Glomerular endothelial cell (primary cell): ENCODE results near the gene ARID2. TPM values are rescaled to one million over a fixed set of nuclear protein-coding genes. Genes with fewer than 3 reads are reported as not detected.

Experiments
- DNase-seq: peaks from one replicate; pipeline ENCODE4 v3.0.0-alpha.2; 2011; ENCODE audit warnings: low read depth, low spot score; ENCODE audit errors: extremely low read depth
- total RNA-seq: library from RNA; depleted of rRNA; stranded (reverse); fragments of >200 nt; gene quantifications from 2 replicates; pipeline ENCODE4 v1.2.3, GENCODE V29; 2015

The ARID2 gene
- total RNA-seq, 1 donor from 2014 or later, result 19.5 TPM

DNA sequence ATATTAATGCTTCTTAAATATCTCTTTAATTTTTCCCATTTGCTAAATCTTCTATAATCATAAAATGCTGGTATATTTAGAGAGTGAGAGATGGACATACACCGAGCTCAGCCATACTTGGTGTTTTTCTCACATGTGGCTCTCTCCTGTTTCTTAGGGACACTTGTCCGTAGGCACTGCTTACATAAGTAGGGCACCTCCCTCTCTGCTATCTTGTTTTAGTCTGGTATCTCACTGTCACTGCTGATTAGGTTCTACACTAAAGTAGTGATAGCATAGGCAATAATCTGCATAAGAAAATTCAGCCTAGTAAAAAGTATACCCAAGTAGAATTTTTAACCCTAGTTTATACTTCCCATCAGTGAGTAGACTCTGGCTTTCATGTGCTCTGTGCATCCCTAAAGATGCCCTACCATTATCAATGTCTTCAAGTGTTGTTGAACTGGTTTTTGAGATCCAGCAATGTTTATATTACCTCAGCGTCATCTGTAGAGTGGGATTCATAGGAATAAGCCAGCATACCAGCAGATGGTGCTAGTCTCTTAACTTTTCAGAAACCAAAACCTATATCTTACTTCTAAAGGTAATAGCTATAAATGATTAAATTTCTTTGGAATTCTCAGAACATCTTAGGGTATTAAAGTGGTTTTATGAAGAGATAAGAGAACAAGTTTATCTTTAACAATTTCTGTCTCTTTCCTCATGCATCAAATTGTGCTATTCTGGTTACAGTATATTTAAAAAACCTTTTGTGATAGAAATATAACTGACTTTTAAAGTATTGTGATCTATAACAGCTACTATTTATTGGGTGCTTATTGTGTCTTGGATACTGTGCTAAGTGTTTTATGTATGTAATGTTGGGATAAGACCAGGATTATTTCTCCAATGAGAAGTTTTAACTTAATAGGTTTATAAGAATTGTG is 32.9 kb downstream of the ARID2 start:
- DNase-seq, result peak; percentile 45

DNA sequence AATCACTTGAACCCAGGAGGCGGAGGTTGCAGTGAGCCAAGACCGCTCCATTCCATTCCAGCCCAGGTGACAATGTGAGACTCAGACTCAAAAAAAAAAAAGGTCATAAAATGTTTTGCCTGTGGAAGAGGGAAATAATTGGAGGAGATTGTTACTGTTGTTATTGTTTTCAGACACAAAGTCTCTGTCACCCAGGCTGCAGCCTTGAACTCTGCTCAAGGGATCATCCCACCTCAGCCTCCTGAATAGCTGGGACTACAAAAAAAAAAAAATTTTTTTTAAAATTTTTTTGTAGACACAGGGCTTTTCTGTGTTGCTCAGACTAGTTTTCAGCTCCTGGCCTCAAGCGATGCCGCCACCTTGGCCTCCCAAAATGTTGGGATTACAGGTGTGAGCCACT is 33.9 kb downstream of the ARID2 start:
- DNase-seq, result no peak

DNA sequence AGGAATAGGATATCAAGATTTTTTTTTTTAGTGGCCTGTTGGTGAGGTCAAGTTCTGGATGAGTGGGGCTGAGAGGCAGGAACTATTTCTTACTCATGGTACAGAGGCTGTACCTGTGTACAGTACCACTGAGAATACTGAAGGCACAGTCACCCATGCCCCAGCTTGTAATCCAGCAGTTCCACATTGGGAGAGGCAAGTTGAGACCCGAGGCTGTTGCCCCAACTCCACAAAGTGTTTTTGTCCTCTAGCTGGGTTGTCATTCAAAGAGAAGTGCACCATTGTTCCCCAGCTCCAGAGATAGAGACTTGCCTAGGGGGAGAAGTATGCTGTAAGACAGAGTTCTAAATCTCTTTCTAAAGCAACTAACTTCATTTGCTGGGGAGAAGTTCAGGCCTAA is 38.7 kb downstream of the ARID2 start:
- no peak for DNase-seq

DNA sequence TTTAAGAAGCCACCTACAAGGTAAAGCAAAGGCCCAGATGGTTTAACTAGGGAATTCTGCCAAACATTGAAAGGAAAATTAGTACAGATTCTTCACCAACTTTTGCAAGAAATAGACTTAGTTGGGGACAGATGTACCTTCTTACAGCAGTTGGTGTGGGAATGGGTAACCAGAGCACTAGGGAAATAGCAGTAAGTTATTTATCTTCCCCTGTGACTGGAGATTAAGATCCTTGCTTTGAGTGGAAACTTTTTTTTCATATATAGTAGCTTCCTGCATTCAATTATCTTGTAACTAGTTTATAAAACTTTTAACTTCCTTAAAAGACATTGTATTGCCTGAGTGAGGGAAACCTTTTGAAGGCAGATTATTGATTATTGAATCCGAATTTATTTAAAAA is 44.2 kb downstream of the ARID2 start:
- DNase-seq, result no peak

DNA sequence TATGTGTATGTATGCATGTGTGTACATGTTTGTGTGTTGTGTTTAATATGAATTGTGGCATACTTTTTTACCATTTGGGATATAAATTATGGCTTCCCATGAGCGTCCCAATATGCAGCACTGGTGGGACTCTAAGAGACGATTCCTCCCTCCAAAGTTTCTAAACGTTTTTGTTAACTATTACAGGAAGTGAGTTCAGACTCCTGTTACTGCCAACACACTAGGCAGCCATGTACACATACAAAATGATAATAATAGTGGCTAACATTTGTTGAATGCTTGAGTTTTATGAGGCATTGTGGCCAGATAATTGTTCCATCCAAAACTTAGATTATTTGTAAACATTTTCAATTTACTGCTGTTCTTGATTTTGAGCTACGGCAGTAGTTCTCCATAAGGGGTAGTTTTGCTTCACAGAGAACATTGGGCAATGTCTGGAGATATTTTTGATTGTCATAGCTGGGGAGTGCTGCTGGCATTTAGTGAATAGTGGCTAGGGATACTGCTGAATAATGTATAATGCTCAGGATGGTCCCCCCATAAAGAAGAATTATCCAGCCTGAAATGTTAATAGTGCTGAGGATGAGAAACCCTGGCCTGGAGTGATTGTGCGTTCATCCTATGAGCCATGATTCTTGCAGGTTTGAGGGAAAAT is 45.1 kb downstream of the ARID2 start:
- no peak for DNase-seq

DNA sequence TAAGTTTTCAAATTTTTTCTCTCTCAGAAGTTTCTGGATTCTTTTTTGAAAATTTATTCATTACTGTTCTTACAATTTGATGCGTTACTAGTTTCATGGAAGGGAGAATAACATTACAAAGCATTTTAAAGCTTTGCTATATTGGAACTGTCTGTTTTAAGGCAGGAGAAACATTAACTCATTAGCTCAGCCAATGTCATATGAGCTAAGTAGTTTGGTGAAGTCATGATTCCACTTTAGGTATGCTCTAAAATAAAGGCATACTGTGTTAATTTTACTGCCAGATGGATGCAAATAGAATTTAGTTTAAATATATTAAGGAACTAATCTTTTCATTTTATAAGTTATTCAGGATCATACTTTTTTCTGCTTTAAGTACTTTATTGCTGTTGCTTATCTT is 46.0 kb downstream of the ARID2 start:
- no peak for DNase-seq

DNA sequence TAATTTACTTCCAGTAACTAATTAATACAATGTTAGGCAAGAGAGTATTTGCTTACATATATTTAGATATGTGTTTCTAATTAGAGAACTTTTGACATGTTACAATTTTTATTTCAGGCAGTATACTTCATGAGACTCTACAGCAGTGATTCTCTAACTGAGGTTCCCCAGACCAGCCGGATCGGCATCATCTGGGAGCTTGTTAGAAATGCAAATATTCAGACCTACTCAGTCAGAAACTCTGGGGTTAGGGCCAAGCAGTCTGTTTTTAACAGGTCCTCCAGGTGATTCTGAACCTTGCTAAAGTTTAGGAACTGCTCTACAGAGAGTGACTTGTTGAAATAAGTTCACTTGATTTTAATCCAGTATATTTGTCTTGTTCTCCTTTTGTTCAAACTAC is 46.5 kb downstream of the ARID2 start:
- DNase-seq, result no peak

DNA sequence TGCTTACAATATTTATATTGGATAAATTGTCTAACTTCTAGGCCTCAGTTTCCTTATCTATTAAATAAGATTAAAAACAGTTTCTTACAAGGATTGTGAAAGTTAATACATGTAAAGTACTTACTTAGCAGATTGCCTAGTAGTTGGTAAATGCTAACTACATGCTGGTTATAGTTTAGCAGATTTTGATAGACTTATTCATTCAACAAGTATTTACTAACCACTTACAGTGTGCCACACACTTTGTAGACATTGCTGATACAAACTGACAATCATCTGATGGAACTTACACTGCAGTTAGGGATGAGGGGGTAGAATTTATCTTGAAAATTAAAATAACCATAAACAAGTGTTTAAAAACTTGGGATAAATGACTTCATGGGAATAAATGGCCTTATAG is 50.4 kb downstream of the ARID2 start:
- no peak for DNase-seq

DNA sequence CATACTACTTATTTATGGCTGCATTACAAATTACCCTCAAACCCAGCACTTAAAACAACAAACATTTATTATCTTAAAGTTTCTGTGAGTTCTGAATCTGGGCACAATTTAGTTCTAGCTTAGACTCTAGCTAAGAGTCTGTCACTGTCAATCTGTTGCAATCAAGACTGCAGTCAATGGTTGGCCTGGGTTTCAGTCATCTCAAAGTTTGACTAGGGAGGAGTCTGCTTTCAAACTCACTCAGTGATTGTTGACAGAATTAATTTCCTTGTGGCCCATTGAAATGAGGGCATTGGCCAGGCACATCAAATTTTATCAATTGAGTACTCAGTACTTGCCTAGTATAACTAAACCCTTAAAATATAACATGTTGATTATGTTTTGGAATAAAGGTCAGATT is 51.6 kb downstream of the ARID2 start:
- no peak for DNase-seq

DNA sequence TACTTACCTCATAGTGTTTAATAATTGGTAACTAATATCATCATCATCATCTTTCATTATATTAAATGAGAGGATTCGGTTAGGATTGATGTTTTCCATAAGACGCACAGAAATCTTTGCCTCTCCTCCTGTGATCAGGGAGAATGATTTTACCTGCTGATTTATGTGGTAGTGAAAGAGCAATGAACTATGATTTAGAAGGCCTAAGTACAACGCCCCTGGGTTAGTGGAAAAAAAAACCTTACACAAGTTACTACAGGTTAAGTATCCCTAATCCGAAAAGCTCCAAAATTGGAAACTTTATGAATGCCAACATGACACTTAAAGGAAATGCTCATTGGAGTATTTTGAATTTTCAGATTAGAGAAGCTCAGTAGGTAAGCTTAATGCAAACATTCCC is 55.8 kb downstream of the ARID2 start:
- DNase-seq, result no peak

DNA sequence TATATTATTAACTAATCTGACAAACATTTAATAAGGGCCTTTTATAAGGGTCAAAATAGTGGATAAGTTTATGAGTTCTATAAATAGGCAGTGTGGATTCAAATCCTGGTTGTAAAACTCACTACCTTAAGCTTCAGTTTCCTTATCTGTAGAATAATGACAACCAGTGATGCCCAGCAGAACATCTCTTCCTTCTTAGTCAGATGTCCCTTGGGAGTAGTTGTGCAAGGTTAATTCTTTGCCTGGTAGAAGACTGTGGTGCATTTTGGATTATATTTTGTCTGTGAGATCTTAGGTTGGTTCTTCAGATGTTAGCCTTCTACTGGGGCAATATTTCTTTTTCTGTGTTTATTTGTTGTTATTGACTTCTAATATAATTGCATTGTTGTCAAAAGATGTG is 59.5 kb downstream of the ARID2 start:
- no peak for DNase-seq

DNA sequence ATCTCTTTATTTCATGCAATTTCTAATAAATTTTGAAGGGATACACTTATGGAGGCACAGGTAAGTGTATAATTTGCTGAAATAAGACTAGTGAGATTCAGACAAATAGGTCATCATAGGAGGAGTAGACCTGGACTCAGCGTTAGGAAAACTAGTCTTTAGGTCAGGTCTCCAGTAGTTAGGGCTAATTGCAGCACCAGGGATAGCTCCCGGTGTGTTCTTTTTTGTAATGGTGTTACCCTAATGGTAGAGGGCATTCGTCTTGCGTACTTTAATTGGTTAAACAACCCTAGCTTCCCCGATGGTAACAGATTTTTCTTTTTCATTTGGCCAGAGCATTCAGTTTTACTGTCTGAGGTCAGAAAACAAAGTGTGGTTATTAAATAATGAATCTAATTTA is 64.9 kb downstream of the ARID2 start:
- no peak for DNase-seq

DNA sequence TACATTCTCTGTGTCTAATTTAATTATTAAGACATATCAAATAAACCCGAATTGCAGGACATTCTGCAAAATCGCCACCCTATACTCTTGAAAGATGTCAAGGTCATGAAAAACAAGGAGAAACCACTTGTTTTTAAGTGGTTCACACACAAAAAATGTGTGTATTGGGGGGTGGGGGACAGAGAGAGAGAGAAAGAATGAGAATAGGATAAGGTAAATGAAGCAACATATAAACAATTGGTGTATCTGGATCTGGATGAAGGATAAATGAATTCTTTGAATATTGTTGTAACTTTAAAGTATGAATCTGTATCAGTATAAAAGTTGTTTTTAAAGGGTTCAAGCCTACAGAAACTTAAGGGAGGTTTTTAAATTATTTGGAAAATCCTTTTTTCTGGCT is 72.1 kb downstream of the ARID2 start:
- DNase-seq, result no peak

DNA sequence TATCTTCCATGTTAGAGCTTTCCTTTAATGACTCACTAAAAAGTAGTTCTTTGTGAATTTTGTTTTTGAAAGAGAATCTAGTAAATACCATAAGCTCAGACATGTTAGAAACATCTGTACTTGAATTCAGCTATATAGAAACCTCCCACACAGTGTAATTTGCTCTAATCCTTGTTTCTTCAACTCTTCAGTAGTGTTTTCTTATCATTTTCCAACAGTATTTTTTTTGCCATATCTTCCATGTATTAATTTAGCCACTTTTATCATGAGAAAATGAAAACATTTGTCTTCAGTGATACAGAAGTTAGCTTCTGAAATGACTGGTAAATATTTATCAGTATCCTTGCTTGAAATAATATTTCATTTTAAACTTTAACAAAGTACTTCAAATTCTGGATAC is 73.6 kb downstream of the ARID2 start:
- no peak for DNase-seq

DNA sequence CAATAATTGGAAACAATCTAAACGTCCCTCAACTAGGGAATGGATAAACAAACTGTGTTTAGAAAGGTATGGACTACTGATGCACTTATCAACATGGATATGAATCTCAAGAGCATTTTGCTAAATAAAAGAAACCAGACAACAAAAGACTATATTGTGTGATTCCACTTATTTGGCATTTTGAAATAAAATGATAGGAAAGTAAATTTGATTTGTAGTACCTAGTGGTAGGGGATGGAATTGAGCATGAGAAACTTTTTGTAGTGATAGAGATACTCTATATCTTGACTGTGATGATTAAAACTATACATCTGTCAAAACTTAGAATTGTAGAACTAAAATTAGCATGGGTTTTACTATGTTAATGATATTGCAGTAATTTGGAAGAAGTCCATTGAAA is 87.1 kb downstream of the ARID2 start:
- DNase-seq, result no peak

DNA sequence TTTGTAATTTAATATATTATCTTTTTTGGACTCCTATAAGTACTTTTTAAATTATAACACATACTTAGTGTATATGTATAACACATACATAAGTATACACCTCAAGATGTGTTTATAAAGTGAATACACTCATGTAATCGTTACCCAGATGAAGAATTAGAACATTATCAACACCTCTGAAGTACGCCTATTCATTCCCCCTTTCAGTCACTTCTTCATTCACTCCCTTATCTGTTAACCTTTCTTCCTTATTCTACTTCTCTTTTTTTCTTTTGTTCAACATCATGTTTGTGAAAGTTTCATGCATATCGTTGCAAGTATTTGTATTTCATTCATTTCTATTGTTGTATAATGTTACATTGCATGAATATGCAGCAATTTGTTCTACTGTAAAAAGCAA is 98.5 kb downstream of the ARID2 start:
- DNase-seq, result no peak

DNA sequence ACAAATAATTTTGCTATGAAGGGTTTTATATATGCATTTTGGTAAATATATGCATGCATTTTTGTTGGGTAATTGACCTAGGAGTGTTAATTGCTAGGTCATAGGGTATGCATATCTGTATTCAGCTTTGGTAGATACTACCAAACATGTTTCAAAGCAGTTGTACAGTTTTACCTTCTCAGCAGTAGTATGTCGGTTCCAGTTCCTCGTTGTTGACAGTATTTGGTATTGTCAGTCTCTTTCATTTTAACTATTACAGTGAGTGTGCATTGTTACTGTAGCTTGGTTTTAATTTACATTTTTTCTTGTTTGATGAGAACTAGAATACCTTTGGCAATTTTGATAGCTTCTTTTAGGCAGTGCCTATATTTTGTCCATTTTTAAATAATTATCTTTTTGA is 98.9 kb downstream of the ARID2 start:
- no peak for DNase-seq

DNA sequence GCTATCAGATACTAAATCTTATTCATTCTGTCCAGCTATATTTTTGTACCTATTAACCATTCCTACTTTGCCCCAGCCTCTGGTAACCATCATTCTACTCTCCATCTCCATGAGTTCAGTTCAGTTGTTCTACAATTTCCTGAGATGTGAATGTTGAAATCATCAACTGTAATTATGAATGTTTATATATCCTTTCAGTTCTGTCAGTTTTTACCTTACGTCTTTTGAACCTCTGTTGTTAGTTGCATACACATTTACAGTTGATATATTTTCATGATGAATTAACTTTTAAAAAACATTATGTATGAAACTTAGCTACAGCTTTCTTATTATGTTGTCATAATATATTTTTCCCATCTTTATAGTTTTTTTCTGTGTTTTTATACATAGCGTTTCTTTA is 102.1 kb downstream of the ARID2 start:
- no peak for DNase-seq

DNA sequence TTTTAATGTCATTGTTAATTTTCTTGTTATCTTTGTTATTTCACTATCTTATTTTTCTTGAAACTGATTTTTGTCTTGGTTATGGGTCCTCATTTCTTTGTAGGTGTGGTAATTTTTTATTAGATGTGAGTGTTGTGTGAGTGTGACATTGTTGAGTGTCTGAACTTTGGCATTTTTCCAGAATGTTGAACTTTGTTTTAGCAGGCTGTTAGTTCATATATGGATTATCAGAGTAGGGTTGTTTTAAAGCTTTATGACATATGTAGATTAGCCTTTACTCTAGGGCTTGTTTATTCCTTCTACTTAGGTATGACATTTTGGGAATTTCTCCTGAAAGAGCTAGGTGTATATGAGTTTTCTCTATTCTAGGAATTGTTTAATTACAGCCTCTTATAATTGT is 103.9 kb downstream of the ARID2 start:
- no peak for DNase-seq

DNA sequence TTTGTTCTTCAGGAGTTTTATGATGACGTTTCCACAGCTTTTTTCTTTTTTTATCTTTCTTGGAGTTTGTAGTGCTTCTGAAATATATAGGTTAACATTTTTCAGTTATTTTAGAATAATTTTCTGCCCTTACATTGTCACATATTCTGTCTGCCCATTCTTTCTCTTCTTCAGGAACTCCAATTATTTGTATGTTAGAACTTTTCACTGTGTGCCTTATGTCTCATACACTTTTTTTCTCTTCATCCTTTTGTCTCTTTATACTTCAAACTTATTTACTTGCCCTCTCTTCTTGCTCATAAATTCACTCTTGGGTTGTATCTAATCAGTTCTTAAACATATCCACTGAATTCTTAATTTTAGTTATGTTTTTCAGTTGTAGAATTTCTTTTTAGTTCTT is 105.3 kb downstream of the ARID2 start:
- DNase-seq, result no peak

DNA sequence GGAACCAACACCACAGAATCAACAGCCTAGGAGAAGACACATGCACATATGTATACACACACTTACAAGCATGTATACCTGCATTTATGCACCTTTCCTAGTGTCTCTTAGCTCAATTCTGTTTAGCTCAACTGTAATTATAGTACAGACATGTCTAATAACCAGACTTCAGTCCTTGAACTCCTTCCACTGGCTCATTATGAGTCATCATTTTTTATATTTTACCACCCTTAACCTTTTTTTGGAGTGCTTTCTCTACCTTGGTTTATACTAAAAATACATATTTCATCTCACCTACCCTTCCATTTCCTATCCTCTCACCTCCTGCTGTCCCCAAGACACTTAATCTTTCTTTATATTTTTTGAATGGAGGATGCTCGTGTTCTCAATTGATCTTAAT is 110.4 kb downstream of the ARID2 start:
- DNase-seq, result no peak

DNA sequence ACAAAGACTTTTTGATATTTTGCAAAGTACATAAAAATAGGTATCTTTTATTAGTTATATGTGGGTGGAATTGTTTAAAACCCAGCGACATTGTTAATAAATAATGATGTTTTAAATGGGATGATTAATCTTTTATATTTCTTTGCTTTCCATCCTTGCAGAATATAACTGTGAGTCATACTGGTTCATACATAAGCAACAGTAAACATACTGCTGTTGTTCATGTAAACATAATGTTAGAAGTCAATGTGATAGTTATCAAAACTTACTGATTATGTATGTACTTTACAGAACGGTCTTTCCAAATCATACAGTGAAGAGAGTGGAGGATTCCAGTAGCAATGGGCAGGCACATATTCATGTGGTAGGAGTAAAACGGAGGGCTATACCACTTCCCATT is 119.8 kb downstream of the ARID2 start:
- no peak for DNase-seq
